H1 (cell line): ENCODE results near the gene NDUFA11.

ENCODE experiments used
- CTCF ChIP-seq, 3 experiments: IDR thresholded peaks; 1 replicate in 2 of 3; 2 replicates in 1 of 3; pipeline versions ENCODE4 v1.5.1 to v1.6.1; 2011; ENCODE audit warnings: low read length in 3 of 3, mild to moderate bottlenecking in 3 of 3, inconsistent platforms in 2 of 3, low read depth in 1 of 3, moderate library complexity in 1 of 3; ENCODE audit not compliant: insufficient read depth in 1 of 3; ENCODE audit errors: control extremely low read depth in 1 of 3
- EZH2 ChIP-seq: fragments of 200-600 bp; sonication (generic); IDR thresholded peaks from 2 replicates; pipeline ENCODE4 v1.7.1; 2012; ENCODE audit warnings: low read depth, mild to moderate bottlenecking, moderate library complexity, low read length, inconsistent platforms; ENCODE audit not compliant: severe bottlenecking
- PHF8 ChIP-seq: fragments of 200-600 bp; sonication (generic); conservative IDR thresholded peaks from 2 replicates; pipeline ENCODE4 v1.7.1; 2012; ENCODE audit warnings: low read depth, mild to moderate bottlenecking, inconsistent platforms, low read length, moderate library complexity
- POLR2A ChIP-seq, 2 experiments: IDR thresholded peaks; 1 replicate in 1 of 2; 2 replicates in 1 of 2; pipeline ENCODE4 v1.6.1; 2011; ENCODE audit warnings: low read depth in 2 of 2, low read length in 2 of 2, mild to moderate bottlenecking in 2 of 2; ENCODE audit errors: control extremely low read depth in 1 of 2
- SP1 ChIP-seq: IDR thresholded peaks from 2 replicates; pipeline ENCODE4 v1.6.1; 2011; ENCODE audit warnings: low read depth, low read length

- TF ChIP-seq SP1 (no peak), EZH2 (no peak), POLR2A (IDR thresholded peaks at IDR 0.05; ENCODE audit: control extremely low read depth in 1 of 2, low read depth in 2 of 2, low read length in 2 of 2) (no peak), PHF8 (no peak), CTCF (IDR thresholded peaks at IDR 0.05; ENCODE audit: control extremely low read depth in 1 of 3, insufficient read depth in 1 of 3, low read depth in 1 of 3, low read length in 3 of 3) (no peak)
These were observed 18.6 kb upstream of the NDUFA11 start for GRCh38 chr19:5922161-5922545.
